Stimulated activated CD8-positive, alpha-beta memory T cell treated with anti-CD3 and anti-CD28 coated beads, Interleukin-12 subunit alpha, Interleukin-12 subunit beta, amount 100 ng/mL, for 4 hours (primary cell): ENCODE measurements around the gene CLK4.

Experiments used
- DNase-seq: peaks from one replicate; pipeline ENCODE4 v3.0.0-alpha.2; 2020; ENCODE audit warnings: low read depth

CLK4 gene

DNA sequence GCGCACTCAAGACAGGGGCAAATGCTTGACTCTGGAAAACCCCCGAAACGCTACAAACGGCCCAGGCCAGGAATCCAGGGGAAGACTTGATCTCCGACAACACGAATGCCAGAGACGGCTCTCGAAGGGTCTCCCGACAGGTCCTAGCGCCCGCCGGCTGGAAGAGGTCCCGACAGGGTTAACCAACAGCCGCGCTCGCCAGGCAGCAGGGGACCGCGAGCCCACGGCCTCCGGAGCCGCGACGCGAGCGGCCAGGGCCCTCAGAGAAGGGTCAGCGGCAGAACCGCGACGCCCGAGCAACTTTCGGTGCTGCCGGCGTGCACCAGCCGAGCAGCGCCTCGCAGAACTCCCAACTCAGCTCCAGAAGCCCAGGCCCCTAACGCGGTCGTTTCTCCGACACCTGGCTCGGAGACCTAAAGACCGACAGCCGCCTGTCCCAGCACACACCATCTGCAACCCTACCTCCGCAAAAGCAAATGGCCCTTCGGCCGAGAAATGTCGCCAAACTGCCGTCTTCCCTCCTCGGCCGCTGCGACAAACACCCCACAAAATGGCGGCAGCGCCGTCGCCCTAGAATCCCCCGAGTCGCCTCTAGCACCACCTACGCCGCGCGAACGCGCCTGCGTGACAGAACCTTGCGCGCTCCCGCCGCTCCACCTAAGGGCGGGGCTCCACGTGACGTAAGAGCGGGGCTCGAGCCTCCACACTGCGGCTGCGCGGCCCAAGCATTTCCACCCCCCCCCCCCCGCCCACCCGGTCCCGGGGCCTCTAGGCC, at the start of gene CLK4:
TSS of gene CLK4 (minus strand) at position 567 of the 775 bp plus-strand sequence. CDS start 3,634 bp downstream, outside the sequence.
- DNase-seq, result peak; percentile 95

DNA sequence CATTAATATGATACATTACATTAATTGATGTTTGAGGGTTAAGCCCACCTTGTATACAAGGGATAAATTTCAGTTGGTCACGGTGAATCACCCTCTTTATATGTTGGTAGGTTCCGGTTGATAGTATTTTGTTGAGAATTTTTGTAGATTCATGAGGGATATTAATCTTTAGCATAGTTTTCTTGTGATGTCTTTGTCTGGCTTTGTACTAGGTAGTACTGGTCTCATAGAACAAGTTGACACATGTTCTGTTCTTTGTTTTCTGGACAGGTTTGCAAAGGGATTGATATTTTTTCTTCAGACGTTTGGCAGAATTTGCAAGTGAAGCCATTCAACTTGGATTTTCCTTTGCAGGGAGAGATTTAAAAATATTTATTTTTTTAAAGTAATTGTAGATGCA, 49.1 kb upstream of the CLK4 start:
- no peak for DNase-seq

GRCh38 chr5:178674334-178674733, 47.5 kb upstream of the CLK4 start:
- DNase-seq, result no peak

DNA sequence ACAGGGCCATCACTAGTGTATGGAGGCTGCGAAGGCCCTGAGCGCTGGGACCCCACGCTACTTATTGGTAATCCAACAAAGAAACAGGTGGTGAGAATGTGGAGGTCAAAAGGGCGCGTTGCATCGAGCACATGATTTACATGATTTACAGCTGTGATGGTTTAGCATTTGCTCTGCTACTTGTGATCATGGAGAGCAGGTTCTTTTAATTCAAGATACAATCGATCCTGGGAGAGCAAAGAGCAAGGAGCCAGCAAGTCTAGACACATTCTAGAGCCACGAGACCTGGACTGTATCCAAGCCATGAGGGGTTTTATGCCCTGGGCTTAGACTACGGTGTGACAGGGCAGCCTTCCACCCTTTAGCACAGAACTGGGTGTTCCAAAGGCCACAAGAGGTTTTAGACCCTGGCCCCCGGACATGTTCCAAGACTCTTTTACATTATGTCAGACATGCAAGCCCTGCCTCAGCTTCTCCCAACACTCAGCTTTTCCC, 47.0 kb upstream of the CLK4 start:
- DNase-seq, result no peak

GRCh38 chr5:178672630-178673029, 45.8 kb upstream of the CLK4 start:
- DNase-seq, result no peak

- DNase-seq, result no peak
Observed at GRCh38 chr5:178671602-178672144, 44.8 kb upstream of the CLK4 start.

DNA sequence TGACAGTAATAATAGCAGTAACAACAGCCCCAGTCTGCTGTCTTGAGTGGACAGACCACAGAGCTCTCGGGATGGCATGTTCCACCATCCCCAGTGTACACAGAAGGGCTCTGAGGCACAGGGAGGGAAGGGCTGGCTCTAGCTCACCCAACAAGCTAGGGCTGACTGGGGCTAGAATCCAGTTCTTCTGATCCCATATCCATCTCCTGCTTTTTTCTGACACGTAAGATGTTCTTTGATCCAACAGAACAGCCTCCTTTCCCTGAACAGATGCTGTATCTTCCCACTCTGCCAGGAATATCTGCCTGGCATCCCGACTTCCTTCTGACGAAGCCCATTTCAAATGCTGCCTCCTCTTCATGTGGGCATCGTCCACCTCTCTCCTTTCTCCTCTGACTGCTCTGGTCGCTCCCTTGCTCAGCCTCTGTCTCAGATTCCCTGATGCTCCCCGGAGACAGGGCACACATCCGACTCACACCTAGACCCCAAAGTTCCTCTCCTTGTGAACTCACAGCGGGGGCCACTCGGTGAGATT, 43.6 kb upstream of the CLK4 start:
- no peak for DNase-seq

DNA sequence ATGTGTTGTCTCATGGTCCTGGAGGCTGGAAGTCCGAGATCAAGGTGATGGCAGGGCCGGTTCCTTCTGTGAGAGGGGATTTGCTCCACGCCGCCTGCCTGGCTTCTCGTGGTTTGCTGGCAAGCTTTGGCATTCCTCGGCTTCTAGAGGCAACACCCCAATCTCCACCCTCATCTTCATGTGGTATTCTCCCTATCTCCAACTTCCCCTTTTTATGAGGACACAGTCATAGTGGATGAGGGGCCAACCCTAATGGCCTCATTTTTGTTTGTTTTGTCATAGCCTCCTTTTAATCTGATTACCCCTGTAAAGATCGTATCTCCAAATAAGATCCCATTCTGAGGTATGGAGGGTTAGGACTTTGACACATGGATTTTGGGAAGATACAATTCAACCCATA, 41.7 kb upstream of the CLK4 start:
- DNase-seq, result no peak

- DNase-seq, result no peak
Observed at GRCh38 chr5:178667688-178668087, 40.8 kb upstream of the CLK4 start.

- no peak for DNase-seq
Observed at GRCh38 chr5:178667101-178667500, 40.3 kb upstream of the CLK4 start.

- no peak for DNase-seq
Observed at GRCh38 chr5:178664141-178664540, 37.3 kb upstream of the CLK4 start.

DNA sequence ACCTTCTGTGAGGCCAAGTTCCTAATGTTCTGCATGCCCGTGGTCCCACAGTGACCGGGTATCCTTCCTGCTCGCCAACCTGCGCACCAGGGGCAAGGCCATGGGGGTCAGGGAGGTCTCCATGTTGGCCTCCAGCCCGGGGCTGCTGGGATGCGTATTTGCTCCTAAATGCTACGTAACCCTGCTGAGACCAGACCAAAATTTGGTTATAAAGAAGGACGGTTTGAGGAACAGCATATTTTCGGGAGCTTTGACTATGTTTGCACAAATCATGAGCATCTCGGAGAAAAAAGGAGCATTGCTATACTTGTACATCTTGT, 35.7 kb upstream of the CLK4 start:
- no peak for DNase-seq

- DNase-seq, result no peak
Observed at GRCh38 chr5:178661836-178662540, 35.1 kb upstream of the CLK4 start.

- DNase-seq, result no peak
Observed at GRCh38 chr5:178651046-178651810, 24.4 kb upstream of the CLK4 start.

DNA sequence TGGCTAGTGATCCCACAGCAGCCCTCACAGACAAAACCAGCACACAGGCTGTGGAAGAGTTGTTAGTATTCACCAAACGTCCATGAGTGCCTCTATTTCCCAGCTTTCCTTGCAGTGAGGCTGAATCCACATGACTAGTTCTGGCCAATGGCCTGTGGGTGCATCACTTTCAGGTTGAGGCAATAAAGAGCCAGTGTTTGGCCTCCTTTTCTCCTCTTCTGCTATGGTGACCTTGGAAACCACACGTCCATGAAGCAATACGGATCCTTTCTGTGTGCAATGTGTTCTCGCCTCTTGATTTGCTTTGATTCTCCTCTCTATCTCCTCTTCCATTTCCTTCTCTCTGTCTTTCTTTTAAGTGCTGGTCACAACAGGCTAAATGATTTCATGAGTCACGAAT, 23.4 kb upstream of the CLK4 start:
- DNase-seq, result no peak

DNA sequence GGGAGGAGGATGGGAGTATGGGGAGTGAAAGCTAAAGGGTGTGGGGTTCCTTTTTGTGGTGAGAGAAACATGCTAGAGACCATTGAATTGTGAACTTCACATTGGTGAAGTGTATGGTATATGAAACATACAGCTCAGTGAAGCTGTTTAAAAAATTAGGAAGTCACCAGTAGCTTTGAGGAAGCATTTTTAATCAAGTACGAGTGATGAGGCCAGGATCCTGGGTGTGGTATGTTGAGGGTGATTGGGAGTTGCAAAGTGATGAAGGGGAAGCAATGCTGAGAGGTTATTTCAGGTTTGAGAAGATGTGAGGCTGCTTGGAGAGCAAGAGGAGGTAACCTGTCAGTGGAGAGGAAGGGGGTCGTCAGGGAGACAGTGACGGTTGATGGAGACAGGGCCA, 22.7 kb upstream of the CLK4 start:
- DNase-seq, result no peak

- no peak for DNase-seq
Observed at GRCh38 chr5:178644826-178645545, 18.1 kb upstream of the CLK4 start.

GRCh38 chr5:178642351-178642909, 15.6 kb upstream of the CLK4 start:
- no peak for DNase-seq

DNA sequence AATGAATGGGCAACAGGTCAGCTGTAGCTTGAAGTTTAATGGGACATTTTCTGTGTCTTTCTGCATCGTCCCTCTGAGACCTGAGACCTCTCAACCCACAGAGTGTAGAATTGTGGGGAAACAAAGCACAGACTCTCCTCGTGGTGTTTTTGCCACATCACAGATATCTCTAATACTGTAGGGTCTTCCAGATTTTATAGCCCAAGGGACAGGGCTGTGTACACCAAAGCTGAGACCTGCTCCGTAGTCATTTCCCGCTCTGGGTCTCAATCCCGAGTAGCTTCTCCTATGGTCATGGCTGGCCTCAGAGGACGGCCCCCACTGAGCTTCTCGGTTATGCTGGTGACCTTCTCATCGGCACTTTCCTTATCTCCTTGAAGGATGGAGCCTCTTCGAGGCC, 14.9 kb upstream of the CLK4 start:
- no peak for DNase-seq

DNA sequence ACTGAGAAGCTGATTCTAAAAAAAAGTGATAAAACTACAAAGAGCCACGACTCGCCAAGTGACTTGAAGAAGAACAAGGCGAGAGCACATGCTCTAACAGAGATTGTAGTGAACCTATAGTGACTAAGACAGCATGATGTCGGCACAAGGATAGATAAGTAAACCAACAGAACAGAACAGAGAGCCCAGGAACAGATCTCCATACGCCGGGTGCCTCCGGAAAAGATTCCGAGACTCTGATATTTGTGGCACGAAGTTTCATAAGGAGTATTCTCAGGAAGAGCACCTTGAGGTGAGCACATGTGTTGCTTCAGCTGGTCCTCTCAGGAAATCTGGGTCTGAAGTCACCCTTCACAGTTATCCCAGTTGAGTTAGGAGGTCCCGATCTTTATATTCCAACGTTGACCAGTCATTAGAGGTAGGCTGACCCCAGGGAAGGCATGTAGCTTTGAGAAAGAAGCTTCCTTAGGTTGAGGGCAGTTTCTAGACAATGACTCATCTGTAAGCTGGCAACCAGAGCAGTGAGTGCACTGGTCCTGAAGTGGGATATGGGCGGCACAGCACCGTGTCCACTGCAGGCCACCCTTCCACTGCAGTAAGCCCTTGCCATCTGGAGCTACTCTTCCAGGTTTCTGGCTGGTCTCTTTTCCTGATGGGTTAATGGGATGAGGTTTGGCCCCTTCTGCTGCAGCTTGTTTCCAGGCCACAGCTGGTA, 13.6 kb upstream of the CLK4 start:
- no peak for DNase-seq
